Panc1 (cell line): ENCODE data around the gene DLG3.
"Not testable (repeated sequence)": the region's sequence is repeated elsewhere in the genome, so short reads cannot be mapped to it uniquely, and the experiment has no call there.

Source experiments
- POLR2AphosphoS5 ChIP-seq: IDR thresholded peaks from 2 replicates; pipeline ENCODE4 v1.6.1; 2012; ENCODE audit warnings: mild to moderate bottlenecking, low read depth, low read length, moderate library complexity
- SIN3A ChIP-seq: IDR thresholded peaks from 2 replicates; pipeline ENCODE4 v1.6.1; 2012; ENCODE audit warnings: low read depth, mild to moderate bottlenecking, low read length, moderate library complexity, borderline replicate concordance; ENCODE audit not compliant: insufficient read depth
- TF ChIP-seq, protein P1 (sequence below): fragments of 450-650 bp; IDR thresholded peaks from 2 replicates; pipeline ENCODE4 v1.5.1; 2017; ENCODE audit warnings: mild to moderate bottlenecking
- TF ChIP-seq, protein P2 (sequence below), 2 experiments: IDR thresholded peaks; 2 replicates each; pipeline ENCODE4 v1.6.1; 2011 to 2012; ENCODE audit warnings: low read depth in 2 of 2, control low read depth in 1 of 2, low read length in 1 of 2, mild to moderate bottlenecking in 1 of 2, moderate library complexity in 1 of 2; ENCODE audit not compliant: insufficient read depth in 1 of 2

- TF ChIP-seq SIN3A, POLR2AphosphoS5: not testable (repeated sequence)
- TF ChIP-seq, protein P1, sequence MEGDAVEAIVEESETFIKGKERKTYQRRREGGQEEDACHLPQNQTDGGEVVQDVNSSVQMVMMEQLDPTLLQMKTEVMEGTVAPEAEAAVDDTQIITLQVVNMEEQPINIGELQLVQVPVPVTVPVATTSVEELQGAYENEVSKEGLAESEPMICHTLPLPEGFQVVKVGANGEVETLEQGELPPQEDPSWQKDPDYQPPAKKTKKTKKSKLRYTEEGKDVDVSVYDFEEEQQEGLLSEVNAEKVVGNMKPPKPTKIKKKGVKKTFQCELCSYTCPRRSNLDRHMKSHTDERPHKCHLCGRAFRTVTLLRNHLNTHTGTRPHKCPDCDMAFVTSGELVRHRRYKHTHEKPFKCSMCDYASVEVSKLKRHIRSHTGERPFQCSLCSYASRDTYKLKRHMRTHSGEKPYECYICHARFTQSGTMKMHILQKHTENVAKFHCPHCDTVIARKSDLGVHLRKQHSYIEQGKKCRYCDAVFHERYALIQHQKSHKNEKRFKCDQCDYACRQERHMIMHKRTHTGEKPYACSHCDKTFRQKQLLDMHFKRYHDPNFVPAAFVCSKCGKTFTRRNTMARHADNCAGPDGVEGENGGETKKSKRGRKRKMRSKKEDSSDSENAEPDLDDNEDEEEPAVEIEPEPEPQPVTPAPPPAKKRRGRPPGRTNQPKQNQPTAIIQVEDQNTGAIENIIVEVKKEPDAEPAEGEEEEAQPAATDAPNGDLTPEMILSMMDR, result not testable (repeated sequence)
- TF ChIP-seq, protein P2, sequence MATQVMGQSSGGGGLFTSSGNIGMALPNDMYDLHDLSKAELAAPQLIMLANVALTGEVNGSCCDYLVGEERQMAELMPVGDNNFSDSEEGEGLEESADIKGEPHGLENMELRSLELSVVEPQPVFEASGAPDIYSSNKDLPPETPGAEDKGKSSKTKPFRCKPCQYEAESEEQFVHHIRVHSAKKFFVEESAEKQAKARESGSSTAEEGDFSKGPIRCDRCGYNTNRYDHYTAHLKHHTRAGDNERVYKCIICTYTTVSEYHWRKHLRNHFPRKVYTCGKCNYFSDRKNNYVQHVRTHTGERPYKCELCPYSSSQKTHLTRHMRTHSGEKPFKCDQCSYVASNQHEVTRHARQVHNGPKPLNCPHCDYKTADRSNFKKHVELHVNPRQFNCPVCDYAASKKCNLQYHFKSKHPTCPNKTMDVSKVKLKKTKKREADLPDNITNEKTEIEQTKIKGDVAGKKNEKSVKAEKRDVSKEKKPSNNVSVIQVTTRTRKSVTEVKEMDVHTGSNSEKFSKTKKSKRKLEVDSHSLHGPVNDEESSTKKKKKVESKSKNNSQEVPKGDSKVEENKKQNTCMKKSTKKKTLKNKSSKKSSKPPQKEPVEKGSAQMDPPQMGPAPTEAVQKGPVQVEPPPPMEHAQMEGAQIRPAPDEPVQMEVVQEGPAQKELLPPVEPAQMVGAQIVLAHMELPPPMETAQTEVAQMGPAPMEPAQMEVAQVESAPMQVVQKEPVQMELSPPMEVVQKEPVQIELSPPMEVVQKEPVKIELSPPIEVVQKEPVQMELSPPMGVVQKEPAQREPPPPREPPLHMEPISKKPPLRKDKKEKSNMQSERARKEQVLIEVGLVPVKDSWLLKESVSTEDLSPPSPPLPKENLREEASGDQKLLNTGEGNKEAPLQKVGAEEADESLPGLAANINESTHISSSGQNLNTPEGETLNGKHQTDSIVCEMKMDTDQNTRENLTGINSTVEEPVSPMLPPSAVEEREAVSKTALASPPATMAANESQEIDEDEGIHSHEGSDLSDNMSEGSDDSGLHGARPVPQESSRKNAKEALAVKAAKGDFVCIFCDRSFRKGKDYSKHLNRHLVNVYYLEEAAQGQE (IDR thresholded peaks at IDR 0.05; ENCODE audit: insufficient read depth in 1 of 2, low read depth in 2 of 2, low read length in 1 of 2), result not testable (repeated sequence)
Measured at GRCh38 chrX:70515692-70516091, 71.1 kb downstream of the DLG3 start.
